Sigmoid colon (tissue), 7 donors: ENCODE measurements around the gene OR6C6. TPM values are rescaled to one million over a fixed set of nuclear protein-coding genes. Genes with fewer than 3 reads are reported as not detected.

Source experiments
- DNase-seq: peaks from one replicate; pipeline ENCODE4 v3.0.0-alpha.2; 2019
- H3K27ac ChIP-seq, 4 donors: fragments of 200-600 bp; sonication (generic); one replicate each; pipeline ENCODE4 v1.5.1; 2016 to 2019; ENCODE audit warnings: mild to moderate bottlenecking in 1 of 4
- H3K27me3 ChIP-seq, 3 donors: fragments of 200-600 bp; sonication (generic); one replicate each; pipeline ENCODE4 v1.5.1; 2019; ENCODE audit warnings: mild to moderate bottlenecking in 1 of 3
- H3K36me3 ChIP-seq, 4 donors: fragments of 200-600 bp; sonication (generic); one replicate each; pipeline ENCODE4 v1.5.1; 2016 to 2019
- H3K4me1 ChIP-seq, 4 donors: fragments of 200-600 bp; sonication (generic); one replicate each; pipeline ENCODE4 v1.5.1; 2017 to 2019
- H3K4me3 ChIP-seq, 4 donors: fragments of 200-600 bp; sonication (generic); one replicate each; pipeline ENCODE4 v1.5.1; 2017 to 2019; ENCODE audit warnings: mild to moderate bottlenecking in 2 of 4, moderate library complexity in 1 of 4
- H3K9me3 ChIP-seq, 4 donors: fragments of 200-600 bp in 3 of 4; sonication (generic) in 3 of 4; one replicate each; pipeline versions ENCODE4 v1.5.1 to v1.6.1; 2013 to 2019
- EP300 ChIP-seq, 4 donors: sonication (generic); formaldehyde crosslinking; IDR thresholded peaks; one replicate each; pipeline ENCODE4 v1.6.1; 2017; ENCODE audit warnings: antibody characterized with exemption in 4 of 4
- POLR2A ChIP-seq, 2 donors: fragments of 450-650 bp; IDR thresholded peaks; one replicate each; pipeline ENCODE4 v1.6.1; 2016; ENCODE audit warnings: antibody characterized with exemption in 2 of 2, mild to moderate bottlenecking in 2 of 2, moderate library complexity in 2 of 2
- POLR2AphosphoS5 ChIP-seq, 4 donors: sonication (generic); formaldehyde crosslinking; IDR thresholded peaks; one replicate each; pipeline ENCODE4 v1.6.1; 2017; ENCODE audit warnings: antibody characterized with exemption in 4 of 4
- WGBS, 2 donors: extraction: QIAGEN DNeasy Blood & Tissue Kit; methylation state at CpG; one replicate each; pipeline ENCODE4 v1.1.7; 2013; 5-methylcytosine and 5-hydroxymethylcytosine counted together
- intact Hi-C: fragments of 100-400 bp; cut with DNase I; formaldehyde crosslinking; loops from one replicate; pipeline ENCODE4 v1.15.1; 2023
- polyA plus RNA-seq, 3 donors: library from polyadenylated mRNA; stranded (reverse); fragments of 200-250 nt; gene quantifications; one replicate each; pipeline ENCODE4 v1.2.3, GENCODE V29; 2013
- total RNA-seq, 4 donors: library from RNA; depleted of rRNA; stranded (reverse); fragments of >200 nt; gene quantifications; one replicate each; pipeline ENCODE4 v1.1.0, GENCODE V29; 2016
- TF ChIP-seq, protein P1 (sequence below), 4 experiments: fragments of 450-650 bp in 3 of 4; fragments of 200-600 bp in 1 of 4; IDR thresholded peaks; one replicate each; pipeline ENCODE4 v1.5.1; 2016 to 2019; ENCODE audit warnings: antibody characterized with exemption in 4 of 4, mild to moderate bottlenecking in 3 of 4, moderate library complexity in 2 of 4
- donor health status: healthy with polysubstance abuse.
- donor health status: Bipolar disorder and iron deficiency.
- donor health status: healthy.

The OR6C6 gene
- total and polyA plus RNA-seq, 7 donors, result not detected

DNA sequence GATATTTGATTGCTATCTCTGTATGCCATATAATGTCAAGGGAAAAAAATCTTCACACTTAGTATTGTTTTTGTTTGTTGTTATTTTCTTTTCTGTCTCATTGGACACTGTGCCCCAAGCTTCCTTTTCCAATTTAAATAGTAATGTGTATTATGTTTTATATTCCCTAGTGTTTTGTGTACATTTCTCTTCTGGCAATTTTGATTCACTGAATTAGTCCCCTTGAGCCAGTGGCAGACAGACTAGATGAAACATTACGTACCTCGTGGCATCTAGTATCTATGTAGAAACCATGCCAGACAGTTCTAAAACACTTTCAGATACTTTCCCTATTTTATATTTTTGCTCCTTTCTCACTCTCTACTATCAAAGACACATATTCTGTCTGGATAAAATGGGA lies 17.7 kb upstream of the OR6C6 start, which contains the start of gene OR6C1:
TSS of gene OR6C1 (plus strand) at position 301 of the 400 bp plus-strand sequence. CDS start 6,257 bp downstream, outside the sequence.
- intact Hi-C loops, result no loop called here
- no peak within 1 kb of the TSS for H3K27ac ChIP-seq
- H3K36me3 ChIP-seq, result no peaks in the 10 kb centered on the region
- TF ChIP-seq POLR2AphosphoS5 (IDR thresholded peaks at IDR 0.05), result no peak
- no peak for TF ChIP-seq EP300 (IDR thresholded peaks at IDR 0.05)
- TF ChIP-seq, protein P1, sequence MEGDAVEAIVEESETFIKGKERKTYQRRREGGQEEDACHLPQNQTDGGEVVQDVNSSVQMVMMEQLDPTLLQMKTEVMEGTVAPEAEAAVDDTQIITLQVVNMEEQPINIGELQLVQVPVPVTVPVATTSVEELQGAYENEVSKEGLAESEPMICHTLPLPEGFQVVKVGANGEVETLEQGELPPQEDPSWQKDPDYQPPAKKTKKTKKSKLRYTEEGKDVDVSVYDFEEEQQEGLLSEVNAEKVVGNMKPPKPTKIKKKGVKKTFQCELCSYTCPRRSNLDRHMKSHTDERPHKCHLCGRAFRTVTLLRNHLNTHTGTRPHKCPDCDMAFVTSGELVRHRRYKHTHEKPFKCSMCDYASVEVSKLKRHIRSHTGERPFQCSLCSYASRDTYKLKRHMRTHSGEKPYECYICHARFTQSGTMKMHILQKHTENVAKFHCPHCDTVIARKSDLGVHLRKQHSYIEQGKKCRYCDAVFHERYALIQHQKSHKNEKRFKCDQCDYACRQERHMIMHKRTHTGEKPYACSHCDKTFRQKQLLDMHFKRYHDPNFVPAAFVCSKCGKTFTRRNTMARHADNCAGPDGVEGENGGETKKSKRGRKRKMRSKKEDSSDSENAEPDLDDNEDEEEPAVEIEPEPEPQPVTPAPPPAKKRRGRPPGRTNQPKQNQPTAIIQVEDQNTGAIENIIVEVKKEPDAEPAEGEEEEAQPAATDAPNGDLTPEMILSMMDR (IDR thresholded peaks at IDR 0.05), result no peak
- no peak for TF ChIP-seq POLR2A (IDR thresholded peaks at IDR 0.05)
- H3K27me3 ChIP-seq, result no peaks in the 10 kb centered on the region
- no peaks in the 10 kb centered on the region for H3K4me1 ChIP-seq
- H3K9me3 ChIP-seq, result no peaks in the 10 kb centered on the region
- WGBS, 2 donors, result 82 to 90% methylated on average over 2 of the region's 2 CpGs
- DNase-seq, result no peak
- H3K4me3 ChIP-seq, result no peak within 1 kb of the TSS

GRCh38 chr12:55289999-55290398 lies 6.4 kb downstream of the OR6C6 start:
- 38 to 58% methylated on average over 2 of the region's 2 CpGs for WGBS, 2 donors
- intact Hi-C loops, result no loop called here

DNA sequence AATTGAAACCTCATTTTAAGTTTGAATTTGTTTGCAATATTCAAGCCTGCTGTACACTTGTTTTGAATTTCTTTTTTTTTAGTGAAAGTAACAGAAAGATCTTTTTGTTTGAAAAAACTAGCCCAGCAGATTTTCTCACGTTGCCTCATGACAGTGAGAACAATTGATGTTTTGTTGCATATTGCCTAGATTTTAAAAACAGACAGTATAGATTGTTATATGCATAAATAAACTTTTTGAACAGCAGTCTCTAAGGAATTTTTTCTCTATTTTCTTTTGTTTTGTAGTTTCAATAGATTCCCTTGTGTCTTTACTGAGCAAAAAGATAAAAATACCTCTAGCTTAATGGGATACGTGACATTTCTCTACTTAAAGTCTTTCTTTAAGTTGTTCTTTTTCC lies 15.4 kb downstream of the OR6C6 start:
- intact Hi-C loops, result no loop called here
- Histone ChIP-seq H3K4me1 (no peaks in the 10 kb centered on the region), H3K27me3 (no peaks in the 10 kb centered on the region), H3K9me3 (no peaks in the 10 kb centered on the region), H3K27ac (no peak overlapping the region), H3K4me3 (no peak overlapping the region), H3K36me3 (no peaks in the 10 kb centered on the region)
- TF ChIP-seq POLR2AphosphoS5 (IDR thresholded peaks at IDR 0.05) (no peak), POLR2A (IDR thresholded peaks at IDR 0.05) (no peak), EP300 (IDR thresholded peaks at IDR 0.05) (no peak)
- TF ChIP-seq, protein P1 (IDR thresholded peaks at IDR 0.05), result no peak
- WGBS, 2 donors, result 41 to 66% methylated on average over 2 of the region's 2 CpGs
- no peak for DNase-seq

More at GRCh38 chr12:55289999-55290398, 6.4 kb downstream of the OR6C6 start:
- Histone ChIP-seq H3K36me3 (no peaks in the 10 kb centered on the region), H3K27ac (no peak overlapping the region), H3K4me1 (no peaks in the 10 kb centered on the region), H3K27me3 (no peaks in the 10 kb centered on the region), H3K9me3 (no peaks in the 10 kb centered on the region), H3K4me3 (no peak overlapping the region)
- no peak for DNase-seq
- TF ChIP-seq EP300 (IDR thresholded peaks at IDR 0.05) (no peak), POLR2A (IDR thresholded peaks at IDR 0.05) (no peak), POLR2AphosphoS5 (IDR thresholded peaks at IDR 0.05) (no peak)
- TF ChIP-seq, protein P1 (IDR thresholded peaks at IDR 0.05), result no peak

GRCh38 chr12:55258303-55258702 lies 38.1 kb downstream of the OR6C6 start:
- Histone ChIP-seq H3K27me3 (no peaks in the 10 kb centered on the region), H3K27ac (no peak overlapping the region)

More at GRCh38 chr12:55258303-55258702, 38.1 kb downstream of the OR6C6 start:
- intact Hi-C loops, result no loop called here
- no peaks in the 10 kb centered on the region for H3K9me3 ChIP-seq
- WGBS, 2 donors, result 55 to 65% methylated on average over 2 of the region's 2 CpGs
- TF ChIP-seq EP300 (IDR thresholded peaks at IDR 0.05) (no peak), POLR2AphosphoS5 (IDR thresholded peaks at IDR 0.05) (no peak), POLR2A (IDR thresholded peaks at IDR 0.05) (no peak)
- TF ChIP-seq, protein P1 (IDR thresholded peaks at IDR 0.05), result no peak
- DNase-seq, result no peak
- H3K4me1 ChIP-seq, result no peaks in the 10 kb centered on the region
- H3K36me3 ChIP-seq, result no peaks in the 10 kb centered on the region
- H3K4me3 ChIP-seq, result no peak overlapping the region
